T-helper 17 cell (primary cell): ENCODE measurements around the gene SRF. TPM values are rescaled to one million over a fixed set of nuclear protein-coding genes. Genes with fewer than 3 reads are reported as not detected.
A peak's percentile ranks its signal among the peaks of the same experiment; 100 is the strongest.
"Not testable (repeated sequence)": the region's sequence is repeated elsewhere in the genome, so short reads cannot be mapped to it uniquely, and the experiment has no call there.

Source experiments
- ATAC-seq: fragments of 150-1000 bp; cut with Tn5 transposase; 2 replicates; pipeline ENCODE4 v1.10.0; 2021; ENCODE audit warnings: mild to moderate bottlenecking, moderate library complexity
- DNase-seq, 3 donors: peaks; one replicate each; pipeline versions ENCODE4 v3.0.0 to v3.0.0-alpha.2; 2020 to 2021
- H3K9me3 ChIP-seq: one replicate; pipeline ENCODE4 v1.7.0; 2013; ENCODE audit warnings: low read length, mild to moderate bottlenecking; ENCODE audit not compliant: control insufficient read depth, poor library complexity, severe bottlenecking
- H3K27ac Mint-ChIP-seq: one replicate; pipeline ENCODE4 v1.8.0; 2022; ENCODE audit warnings: mild to moderate bottlenecking, moderate library complexity, mixed read lengths
- H3K27me3 Mint-ChIP-seq: one replicate; pipeline ENCODE4 v1.8.0; 2022; ENCODE audit warnings: mixed read lengths
- H3K36me3 Mint-ChIP-seq: one replicate; pipeline ENCODE4 v1.8.0; 2022; ENCODE audit warnings: low read depth, mixed read lengths
- H3K4me1 Mint-ChIP-seq: one replicate; pipeline ENCODE4 v1.8.0; 2022; ENCODE audit warnings: mild to moderate bottlenecking, mixed read lengths
- H3K4me3 Mint-ChIP-seq: one replicate; pipeline ENCODE4 v1.8.0; 2022; ENCODE audit warnings: mild to moderate bottlenecking, moderate library complexity, mixed read lengths
- total RNA-seq, 4 donors: library from RNA in 2 of 4; stranded (reverse) in 2 of 4; gene quantifications; one replicate each; pipeline ENCODE4 v1.2.3 and lab custom pipeline; 2022 to 2026

SRF gene
- total RNA-seq (10 to 100 TPM; 26.3 to 27.9 TPM), total RNA-seq (lab: John Stamatoyannopoulos, UW) (72.1 to 74.1 reads per million in 2 donors)

- H3K27ac Mint-ChIP-seq = peak within 1 kb of the TSS; percentile 97
- peaks cover 2% of the 10 kb centered on the region for H3K36me3 Mint-ChIP-seq
- peak; percentile 81 for ATAC-seq
- H3K4me1 Mint-ChIP-seq = peaks cover 36% of the 10 kb centered on the region
- H3K4me3 Mint-ChIP-seq = peak within 1 kb of the TSS; percentile 99
- H3K27me3 Mint-ChIP-seq = no peaks in the 10 kb centered on the region
- H3K9me3 ChIP-seq = no peaks in the 10 kb centered on the region
- DNase-seq = peak; percentile 92 to 99 (median 97)
These were observed at the start of gene SRF for GRCh38 chr6:43170931-43171706. Gene SRF (plus strand): TSS chr6:43171269. CDS start chr6:43171657, 388 bp downstream.

- ATAC-seq (no peak), DNase-seq (no peak)
- peaks cover 21% of the 10 kb centered on the region for H3K27me3 Mint-ChIP-seq
- H3K27ac Mint-ChIP-seq = no peak overlapping the region
- no peaks in the 10 kb centered on the region for H3K36me3 Mint-ChIP-seq
- no peaks in the 10 kb centered on the region for H3K9me3 ChIP-seq
- H3K4me3 Mint-ChIP-seq = no peak overlapping the region
- H3K4me1 Mint-ChIP-seq = no peaks in the 10 kb centered on the region
These were observed 48.9 kb upstream of the SRF start for GRCh38 chr6:43122146-43122545.

- Mint-ChIP-seq H3K4me3 (no peak overlapping the region), H3K27ac (no peak overlapping the region), H3K4me1 (no peaks in the 10 kb centered on the region), H3K36me3 (no peaks in the 10 kb centered on the region), H3K27me3 (peaks cover 24% of the 10 kb centered on the region)
- DNase-seq = no peak
- no peak for ATAC-seq
- H3K9me3 ChIP-seq = no peaks in the 10 kb centered on the region
These were observed 47.4 kb upstream of the SRF start for GRCh38 chr6:43123461-43124314.

GRCh38 chr6:43124481-43124880 lies 46.6 kb upstream of the SRF start:
- no peaks in the 10 kb centered on the region for H3K9me3 ChIP-seq
- no peak overlapping the region for H3K27ac Mint-ChIP-seq
- H3K4me3 Mint-ChIP-seq = no peak overlapping the region
- no peaks in the 10 kb centered on the region for H3K36me3 Mint-ChIP-seq
- H3K27me3 Mint-ChIP-seq = peaks cover 24% of the 10 kb centered on the region
- H3K4me1 Mint-ChIP-seq = no peaks in the 10 kb centered on the region
- ATAC-seq = no peak
- DNase-seq = no peak

- H3K4me3 Mint-ChIP-seq = no peak overlapping the region
- H3K4me1 Mint-ChIP-seq = no peaks in the 10 kb centered on the region
- ATAC-seq (no peak), DNase-seq (no peak)
- peaks cover 25% of the 10 kb centered on the region for H3K27me3 Mint-ChIP-seq
- no peaks in the 10 kb centered on the region for H3K36me3 Mint-ChIP-seq
- H3K9me3 ChIP-seq = no peaks in the 10 kb centered on the region
- H3K27ac Mint-ChIP-seq = no peak overlapping the region
These were observed 46.0 kb upstream of the SRF start for GRCh38 chr6:43125119-43125518.

GRCh38 chr6:43125555-43125954 lies 45.5 kb upstream of the SRF start:
- Mint-ChIP-seq H3K27ac (no peak overlapping the region), H3K4me3 (no peak overlapping the region), H3K4me1 (no peaks in the 10 kb centered on the region), H3K36me3 (no peaks in the 10 kb centered on the region), H3K27me3 (peaks cover 30% of the 10 kb centered on the region)
- DNase-seq (no peak), ATAC-seq (no peak)
- H3K9me3 ChIP-seq = no peaks in the 10 kb centered on the region

- H3K36me3 Mint-ChIP-seq = no peaks in the 10 kb centered on the region
- no peak overlapping the region for H3K27ac Mint-ChIP-seq
- ATAC-seq (no peak), DNase-seq (no peak)
- no peaks in the 10 kb centered on the region for H3K9me3 ChIP-seq
- H3K27me3 Mint-ChIP-seq = peaks cover 35% of the 10 kb centered on the region
- no peak overlapping the region for H3K4me3 Mint-ChIP-seq
- H3K4me1 Mint-ChIP-seq = no peaks in the 10 kb centered on the region
These were observed 43.9 kb upstream of the SRF start for GRCh38 chr6:43127180-43127579.

- H3K4me3 Mint-ChIP-seq = no peak overlapping the region
- no peaks in the 10 kb centered on the region for H3K36me3 Mint-ChIP-seq
- no peak for ATAC-seq
These were observed 43.2 kb upstream of the SRF start for GRCh38 chr6:43127877-43128276.

GRCh38 chr6:43128926-43129325 lies 42.1 kb upstream of the SRF start:
- DNase-seq (no peak), ATAC-seq (no peak)
- H3K4me3 Mint-ChIP-seq = no peak overlapping the region
- H3K4me1 Mint-ChIP-seq = no peaks in the 10 kb centered on the region
- no peaks in the 10 kb centered on the region for H3K36me3 Mint-ChIP-seq
- H3K9me3 ChIP-seq = no peaks in the 10 kb centered on the region
- H3K27ac Mint-ChIP-seq = no peak overlapping the region
- peaks cover 39% of the 10 kb centered on the region for H3K27me3 Mint-ChIP-seq

More at GRCh38 chr6:43127877-43128276, 43.2 kb upstream of the SRF start:
- no peak overlapping the region for H3K27ac Mint-ChIP-seq
- no peaks in the 10 kb centered on the region for H3K4me1 Mint-ChIP-seq
- H3K27me3 Mint-ChIP-seq = peaks cover 39% of the 10 kb centered on the region
- H3K9me3 ChIP-seq = no peaks in the 10 kb centered on the region
- DNase-seq = no peak

GRCh38 chr6:43129434-43130194 lies 41.5 kb upstream of the SRF start:
- DNase-seq = no peak
- peaks cover 39% of the 10 kb centered on the region for H3K27me3 Mint-ChIP-seq
- peak; percentile 51 for ATAC-seq
- no peaks in the 10 kb centered on the region for H3K9me3 ChIP-seq
- H3K4me3 Mint-ChIP-seq = no peak overlapping the region
- no peaks in the 10 kb centered on the region for H3K4me1 Mint-ChIP-seq
- no peak overlapping the region for H3K27ac Mint-ChIP-seq
- H3K36me3 Mint-ChIP-seq = no peaks in the 10 kb centered on the region

GRCh38 chr6:43130429-43130828 lies 40.6 kb upstream of the SRF start:
- Mint-ChIP-seq H3K4me1 (no peaks in the 10 kb centered on the region), H3K36me3 (no peaks in the 10 kb centered on the region), H3K27ac (no peak overlapping the region), H3K4me3 (no peak overlapping the region), H3K27me3 (peaks cover 39% of the 10 kb centered on the region)
- no peak for DNase-seq
- no peaks in the 10 kb centered on the region for H3K9me3 ChIP-seq
- no peak for ATAC-seq

GRCh38 chr6:43131379-43131778 lies 39.7 kb upstream of the SRF start:
- not testable (repeated sequence) for H3K4me3 Mint-ChIP-seq, H3K27ac Mint-ChIP-seq, ATAC-seq, H3K4me1 Mint-ChIP-seq, H3K9me3 ChIP-seq, H3K36me3 Mint-ChIP-seq, DNase-seq
- peaks cover 29% of the 10 kb centered on the region for H3K27me3 Mint-ChIP-seq

- Mint-ChIP-seq H3K27ac (no peak overlapping the region), H3K4me3 (no peak overlapping the region), H3K4me1 (peaks cover 3% of the 10 kb centered on the region), H3K27me3 (no peaks in the 10 kb centered on the region), H3K36me3 (no peaks in the 10 kb centered on the region)
- ATAC-seq = no peak
- no peak for DNase-seq
- H3K9me3 ChIP-seq = no peaks in the 10 kb centered on the region
These were observed 32.8 kb upstream of the SRF start for GRCh38 chr6:43138267-43138666.
